WTC11 (cell line): ENCODE data around the gene CPOX. TPM values are rescaled to one million over a fixed set of nuclear protein-coding genes. Genes with fewer than 3 reads are reported as not detected.

Source experiments
- ATAC-seq: fragments of 200-7000 bp; cut with Tn5 transposase; 2 replicates; pipeline ENCODE4 v1.10.0; 2021; ENCODE audit warnings: mild to moderate bottlenecking, moderate library complexity
- CTCF ChIA-PET: fragments of 300-600 bp; sonication (Branson Sonifier 250); formaldehyde crosslinking; loops from one replicate; lab custom pipeline; 2021; ENCODE audit warnings: antibody characterized with exemption; lab: Charles Lee
- POLR2A ChIA-PET: fragments of 350-600 bp; sonication (Branson Sonifier 250); formaldehyde crosslinking; loops from one replicate; lab custom pipeline; 2021; ENCODE audit warnings: antibody characterized with exemption; lab: Charles Lee
- DNase-seq: peaks from one replicate; pipeline ENCODE4 v3.0.0; 2021; ENCODE audit warnings: low spot score
- H3K27ac Mint-ChIP-seq: 2 replicates; pipeline ENCODE4 v1.8.0; 2021; ENCODE audit warnings: mixed read lengths
- H3K27me3 Mint-ChIP-seq: 2 replicates; pipeline ENCODE4 v1.8.0; 2021; ENCODE audit warnings: low read depth, mild to moderate bottlenecking, moderate library complexity, mixed read lengths
- H3K36me3 Mint-ChIP-seq: 2 replicates; pipeline ENCODE4 v1.8.0; 2021; ENCODE audit warnings: mixed read lengths
- H3K4me1 Mint-ChIP-seq: 2 replicates; pipeline ENCODE4 v1.8.0; 2022; ENCODE audit warnings: mixed read lengths
- H3K4me3 Mint-ChIP-seq: 2 replicates; pipeline ENCODE4 v1.8.0; 2021; ENCODE audit warnings: mild to moderate bottlenecking, moderate library complexity, mixed read lengths
- H3K9me3 Mint-ChIP-seq: 2 replicates; pipeline ENCODE4 v1.8.0; 2021; ENCODE audit warnings: mixed read lengths
- CBFB ChIP-seq: sonication (generic); formaldehyde crosslinking; IDR thresholded peaks from 2 replicates; pipeline ENCODE4 v1.8.1; 2022; ENCODE audit warnings: mild to moderate bottlenecking, low read depth, missing genetic modification reagents
- CDX4 ChIP-seq: fragments of 250-450 bp; sonication (Bioruptor Pico); IDR thresholded peaks from 2 replicates; pipeline ENCODE4 v1.9.0; 2021; ENCODE audit warnings: moderate library complexity, mild to moderate bottlenecking, inconsistent platforms, borderline replicate concordance
- CTCF ChIP-seq: fragments of 200-600 bp; IDR thresholded peaks from 2 replicates; pipeline ENCODE4 v1.8.0; 2022; ENCODE audit warnings: antibody characterized with exemption
- ELF4 ChIP-seq: sonication (generic); formaldehyde crosslinking; IDR thresholded peaks from 2 replicates; pipeline ENCODE4 v1.8.1; 2022; ENCODE audit warnings: low read depth, mild to moderate bottlenecking, moderate library complexity, missing genetic modification reagents
- FOXP1 ChIP-seq: sonication (generic); formaldehyde crosslinking; IDR thresholded peaks from 2 replicates; pipeline ENCODE4 v1.8.0; 2022; ENCODE audit warnings: missing genetic modification reagents, mild to moderate bottlenecking, moderate library complexity, borderline replicate concordance
- GTF2I ChIP-seq: fragments of 250-450 bp; sonication (Bioruptor Pico); conservative IDR thresholded peaks from 2 replicates; pipeline ENCODE4 v1.4.0; 2021; ENCODE audit warnings: mild to moderate bottlenecking
- IRF1 ChIP-seq: sonication (generic); formaldehyde crosslinking; IDR thresholded peaks from 2 replicates; pipeline ENCODE4 v1.8.0; 2023; ENCODE audit warnings: missing genetic modification reagents
- MAX ChIP-seq: sonication (generic); formaldehyde crosslinking; IDR thresholded peaks from 2 replicates; pipeline ENCODE4 v1.8.0; 2022; ENCODE audit warnings: mild to moderate bottlenecking, missing genetic modification reagents
- NR3C1 ChIP-seq: sonication (generic); formaldehyde crosslinking; conservative IDR thresholded peaks from 2 replicates; pipeline ENCODE4 v1.8.1; 2023; ENCODE audit warnings: low read depth, mild to moderate bottlenecking, missing genetic modification reagents
- SOX15 ChIP-seq: fragments of 250-450 bp; sonication (Bioruptor Pico); IDR thresholded peaks from 2 replicates; pipeline ENCODE4 v1.9.0; 2021; ENCODE audit warnings: mild to moderate bottlenecking
- SP1 ChIP-seq: sonication (generic); formaldehyde crosslinking; conservative IDR thresholded peaks from 2 replicates; pipeline ENCODE4 v1.8.1; 2022; ENCODE audit warnings: missing genetic modification reagents
- TEAD1 ChIP-seq: sonication (generic); formaldehyde crosslinking; IDR thresholded peaks from 2 replicates; pipeline ENCODE4 v1.8.0; 2022; ENCODE audit warnings: mild to moderate bottlenecking, missing genetic modification reagents
- USF1 ChIP-seq: sonication (generic); formaldehyde crosslinking; IDR thresholded peaks from 2 replicates; pipeline ENCODE4 v1.8.0; 2022; ENCODE audit warnings: mild to moderate bottlenecking, missing genetic modification reagents
- USF2 ChIP-seq: sonication (generic); formaldehyde crosslinking; IDR thresholded peaks from 2 replicates; pipeline ENCODE4 v1.8.1; 2023; ENCODE audit warnings: mild to moderate bottlenecking, missing genetic modification reagents, moderate library complexity
- ZBTB43 ChIP-seq: sonication (generic); formaldehyde crosslinking; IDR thresholded peaks from 2 replicates; pipeline ENCODE4 v1.8.1; 2023; ENCODE audit warnings: mild to moderate bottlenecking, missing genetic modification reagents
- ZNF121 ChIP-seq: sonication (generic); formaldehyde crosslinking; IDR thresholded peaks from 2 replicates; pipeline ENCODE4 v1.8.0; 2023; ENCODE audit warnings: missing genetic modification reagents
- ZNF317 ChIP-seq: sonication (generic); formaldehyde crosslinking; IDR thresholded peaks from 2 replicates; pipeline ENCODE4 v1.8.1; 2023; ENCODE audit warnings: low read depth, mild to moderate bottlenecking, moderate library complexity, missing genetic modification reagents, borderline replicate concordance
- ZNF416 ChIP-seq: fragments of 250-450 bp; sonication (Bioruptor Pico); IDR thresholded peaks from 2 replicates; pipeline ENCODE4 v1.9.0; 2021; ENCODE audit warnings: mild to moderate bottlenecking, inconsistent platforms
- ZNF425 ChIP-seq: fragments of 250-450 bp; sonication (Bioruptor Pico); conservative IDR thresholded peaks from 2 replicates; pipeline ENCODE4 v1.9.0; 2021; ENCODE audit warnings: mild to moderate bottlenecking
- ZNF512 ChIP-seq: sonication (generic); formaldehyde crosslinking; IDR thresholded peaks from 2 replicates; pipeline ENCODE4 v1.8.1; 2022; ENCODE audit warnings: missing genetic modification reagents, borderline replicate concordance
- ZNF671 ChIP-seq: fragments of 250-450 bp; sonication (Bioruptor Pico); IDR thresholded peaks from 2 replicates; pipeline ENCODE4 v1.8.0; 2021; ENCODE audit warnings: mild to moderate bottlenecking
- total RNA-seq: library from RNA; stranded (reverse); gene quantifications from 3 replicates; pipeline ENCODE4 v1.2.3, GENCODE V29; 2021

Gene CPOX
- total RNA-seq, 1 experiment from 2014 or later: 33.4 TPM

GRCh38 chr3:98567666-98568270 lies 25.6 kb downstream of the CPOX start:
- DNase-seq: no peak
- Mint-ChIP-seq H3K27me3 (no peaks in the 10 kb centered on the region), H3K36me3 (no peaks in the 10 kb centered on the region), H3K4me1 (0 out of 2 replicates have a peak, but pooled peaks cover 3% of the 10 kb centered on the region), H3K9me3 (no peaks in the 10 kb centered on the region), H3K27ac (no peak overlapping the region), H3K4me3 (no peak overlapping the region)
- ChIA-PET POLR2A (no interaction called here), CTCF (interaction anchor here (0.6 to 1.1 kb wide), 2 partner anchors 45 to 89 kb away, joined by 3 read pairs; partner anchors contain the start of gene CLDND1)
- TF ChIP-seq IRF1 (CRISPR knock-in tag): no peak
- no peak for TF ChIP-seq ZNF317 (CRISPR knock-in tag)
- no peak for TF ChIP-seq ZNF425 (CRISPR knock-in tag)
- no peak for TF ChIP-seq ZNF671 (CRISPR knock-in tag)
- no peak for TF ChIP-seq ZNF121 (CRISPR knock-in tag)
- TF ChIP-seq CBFB (CRISPR knock-in tag): no peak
- no peak for TF ChIP-seq ZNF416
- no peak for TF ChIP-seq ELF4 (CRISPR knock-in tag)
- ATAC-seq: no peak

GRCh38 chr3:98565843-98566242 lies 27.6 kb downstream of the CPOX start:
- Mint-ChIP-seq H3K27me3 (no peaks in the 10 kb centered on the region), H3K27ac (no peak overlapping the region), H3K36me3 (no peaks in the 10 kb centered on the region)
- DNase-seq: no peak
- TF ChIP-seq ZBTB43 (no peak), MAX (CRISPR knock-in tag) (no peak), FOXP1 (CRISPR knock-in tag) (no peak), TEAD1 (CRISPR knock-in tag) (no peak)
- TF ChIP-seq, all 79 proteins: peak for 0
- no peak for ATAC-seq
- H3K9me3 Mint-ChIP-seq: no peaks in the 10 kb centered on the region
- ChIA-PET CTCF (interaction anchor here (1.4 kb wide), 1 partner anchor 36 kb away, joined by 7 read pairs; no protein-coding TSS in a partner anchor), POLR2A (interaction anchor here (0.7 to 1.0 kb wide), 2 partner anchors 43 to 639 kb away, joined by 3 to 5 read pairs; partner anchors contain the start of gene CLDND1)
- 0 out of 2 replicates have a peak, but pooled peaks cover 3% of the 10 kb centered on the region for H3K4me1 Mint-ChIP-seq
- H3K4me3 Mint-ChIP-seq: no peak overlapping the region

GRCh38 chr3:98565237-98565643 lies 28.2 kb downstream of the CPOX start:
- ChIA-PET POLR2A (interaction anchor here (1.0 kb wide), 1 partner anchor 42 kb away, joined by 3 read pairs; the partner anchor contains the start of gene CLDND1), CTCF (interaction anchor here (1.4 kb wide), 1 partner anchor 37 kb away, joined by 7 read pairs; no protein-coding TSS in a partner anchor)
- DNase-seq: no peak
- Mint-ChIP-seq H3K27me3 (no peaks in the 10 kb centered on the region), H3K4me1 (0 out of 2 replicates have a peak, but pooled peaks cover 3% of the 10 kb centered on the region), H3K36me3 (no peaks in the 10 kb centered on the region), H3K9me3 (no peaks in the 10 kb centered on the region), H3K27ac (no peak overlapping the region), H3K4me3 (no peak overlapping the region)
- ATAC-seq: no peak
- TF ChIP-seq CTCF: no peak
- no peak for TF ChIP-seq ZNF512 (CRISPR knock-in tag)
- no peak for TF ChIP-seq FOXP1 (CRISPR knock-in tag)
- TF ChIP-seq NR3C1 (CRISPR knock-in tag): no peak
- no peak for TF ChIP-seq USF2
- TF ChIP-seq USF1 (CRISPR knock-in tag): no peak
- no peak for TF ChIP-seq GTF2I (CRISPR knock-in tag)
- TF ChIP-seq CDX4 (CRISPR knock-in tag): no peak; the same call in 1 of the 2 replicates
- no peak for TF ChIP-seq SP1 (CRISPR knock-in tag)
- no peak for TF ChIP-seq SOX15 (CRISPR knock-in tag)
